ENCODE data around the gene SLC6A17.

The SLC6A17 gene

GRCh38 chr1:110205591-110206155 is 55.4 kb downstream of the SLC6A17 start:
- DNase-seq: no peak

- DNase-seq: no peak
Observed at GRCh38 chr1:110206261-110206920, 56.1 kb downstream of the SLC6A17 start.

GRCh38 chr1:110207831-110208230 is 57.5 kb downstream of the SLC6A17 start:
- peak; percentile 68 for DNase-seq

GRCh38 chr1:110208916-110209645 is 58.8 kb downstream of the SLC6A17 start:
- DNase-seq: no peak

- peak; percentile 92 for DNase-seq
Observed at GRCh38 chr1:110209715-110210603, 59.7 kb downstream of the SLC6A17 start, which contains the start of gene KCNC4. KCNC4 (plus strand) TSS chr1:110210314; CDS start chr1:110211500, 1,186 bp downstream.

- peak; percentile 59 for DNase-seq
Observed at GRCh38 chr1:110210604-110211495, 60.6 kb downstream of the SLC6A17 start.

- peak; percentile 41 for DNase-seq
Observed at GRCh38 chr1:110211496-110212168, 61.3 kb downstream of the SLC6A17 start.

- DNase-seq: no peak
Observed at GRCh38 chr1:110212169-110213142, 62.2 kb downstream of the SLC6A17 start.

- no peak for DNase-seq
Observed at GRCh38 chr1:110213143-110213540, 62.8 kb downstream of the SLC6A17 start.

GRCh38 chr1:110214454-110215404 is 64.4 kb downstream of the SLC6A17 start:
- no peak for DNase-seq

- DNase-seq: no peak
Observed at GRCh38 chr1:110215621-110216515, 65.6 kb downstream of the SLC6A17 start.

GRCh38 chr1:110216844-110217444 is 66.7 kb downstream of the SLC6A17 start:
- DNase-seq: no peak

- no peak for DNase-seq
Observed at GRCh38 chr1:110218137-110218536, 67.8 kb downstream of the SLC6A17 start.

GRCh38 chr1:110218739-110219138 is 68.4 kb downstream of the SLC6A17 start:
- DNase-seq: no peak

GRCh38 chr1:110220324-110220723 is 70.0 kb downstream of the SLC6A17 start:
- DNase-seq: no peak

- no peak for DNase-seq
Observed at GRCh38 chr1:110221119-110221518, 70.8 kb downstream of the SLC6A17 start.

GRCh38 chr1:110223127-110223526 is 72.8 kb downstream of the SLC6A17 start:
- no peak for DNase-seq

Measured in central memory CD4-positive, alpha-beta T cell (primary cell).